HG03342 (cell line): ENCODE results near the gene LY9.
"Not testable (repeated sequence)": the region's sequence is repeated elsewhere in the genome, so short reads cannot be mapped to it uniquely, and the experiment has no call there.

ENCODE experiments used
- ATAC-seq: cut with Tn5 transposase; IDR thresholded peaks from one replicate; pipeline ENCODE4 v1.9.1; 2021; ENCODE audit warnings: mild to moderate bottlenecking, moderate library complexity; ENCODE audit not compliant: unreplicated experiment

LY9 gene

DNA sequence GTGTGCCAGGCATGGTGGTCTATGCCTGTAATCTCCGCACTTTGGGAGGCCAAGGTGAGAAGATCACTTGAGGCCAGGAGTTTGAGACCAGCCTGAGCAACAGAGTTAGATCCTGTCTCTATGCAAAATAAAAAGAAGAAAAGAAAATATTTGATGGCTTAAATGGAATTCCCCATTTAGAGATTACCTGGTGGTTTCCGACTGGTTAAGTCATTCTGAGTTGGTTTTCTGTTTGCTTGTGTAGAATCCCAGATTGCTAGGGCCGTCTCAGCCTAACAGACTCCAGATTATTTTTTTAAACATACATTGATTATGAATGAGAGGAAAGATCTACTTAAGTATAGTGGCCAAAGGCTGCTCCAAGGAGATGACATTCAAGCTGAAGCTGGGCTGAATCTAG is 22.9 kb upstream of the LY9 start:
- no peak for ATAC-seq

DNA sequence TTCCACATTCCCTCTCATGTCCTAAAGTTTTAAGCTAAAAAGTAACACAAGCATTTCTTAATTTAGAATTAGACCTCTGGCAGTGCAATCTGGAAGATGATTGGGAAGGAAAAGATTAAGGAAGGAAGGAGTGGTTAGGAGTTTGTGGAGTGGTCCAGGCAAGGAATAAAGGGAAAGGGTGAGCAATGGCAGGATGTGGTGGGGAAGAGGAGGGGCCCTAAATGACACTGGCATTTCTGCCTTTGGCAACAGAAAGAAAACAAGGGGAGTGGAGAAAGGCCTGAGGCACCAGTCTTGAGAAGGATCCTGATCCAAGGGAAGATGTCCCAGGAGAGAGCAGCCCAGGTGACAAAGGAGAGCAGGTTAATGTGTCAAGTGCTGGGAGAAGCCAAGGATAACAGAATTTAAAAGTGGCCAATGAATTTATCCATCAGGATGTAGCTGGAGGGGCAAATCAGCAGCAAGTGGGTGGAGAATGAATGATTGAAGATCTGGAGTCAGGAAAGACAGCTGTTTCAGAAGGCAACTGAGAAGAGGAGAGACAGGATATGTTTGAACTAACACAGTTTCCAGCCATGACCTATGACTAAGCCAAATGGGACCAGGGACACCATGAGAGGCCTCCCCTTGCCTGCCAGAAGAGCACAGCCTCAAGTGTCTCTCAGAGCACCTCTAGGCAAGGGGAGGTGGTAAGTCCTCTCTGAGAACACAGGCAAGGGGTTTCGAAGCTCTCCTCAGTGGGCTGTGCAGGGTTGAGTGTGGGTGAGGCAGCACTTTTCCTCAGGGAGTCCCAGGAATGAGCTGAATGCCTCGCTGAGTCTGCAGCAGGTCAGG is 20.9 kb upstream of the LY9 start:
- no peak for ATAC-seq

DNA sequence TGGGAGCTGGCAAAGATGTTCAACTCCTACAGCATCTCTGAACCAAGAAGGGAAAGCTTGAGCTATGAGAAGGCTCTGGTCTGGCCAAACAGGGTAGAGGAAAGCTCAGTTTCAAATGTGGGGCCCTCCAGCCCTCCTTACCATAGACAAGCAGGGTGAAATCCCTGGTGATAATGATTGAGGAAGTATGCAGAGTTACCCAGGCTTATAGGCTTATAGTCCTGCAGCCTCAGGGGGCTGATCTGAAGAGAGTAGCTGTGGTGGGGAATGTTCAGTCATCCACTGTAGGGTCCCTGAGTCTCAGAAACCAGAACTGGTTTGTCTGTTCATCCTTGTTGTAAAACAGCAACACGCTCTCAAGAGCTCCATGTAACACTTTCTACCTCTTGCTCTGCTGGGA is 19.8 kb upstream of the LY9 start:
- ATAC-seq = no peak

DNA sequence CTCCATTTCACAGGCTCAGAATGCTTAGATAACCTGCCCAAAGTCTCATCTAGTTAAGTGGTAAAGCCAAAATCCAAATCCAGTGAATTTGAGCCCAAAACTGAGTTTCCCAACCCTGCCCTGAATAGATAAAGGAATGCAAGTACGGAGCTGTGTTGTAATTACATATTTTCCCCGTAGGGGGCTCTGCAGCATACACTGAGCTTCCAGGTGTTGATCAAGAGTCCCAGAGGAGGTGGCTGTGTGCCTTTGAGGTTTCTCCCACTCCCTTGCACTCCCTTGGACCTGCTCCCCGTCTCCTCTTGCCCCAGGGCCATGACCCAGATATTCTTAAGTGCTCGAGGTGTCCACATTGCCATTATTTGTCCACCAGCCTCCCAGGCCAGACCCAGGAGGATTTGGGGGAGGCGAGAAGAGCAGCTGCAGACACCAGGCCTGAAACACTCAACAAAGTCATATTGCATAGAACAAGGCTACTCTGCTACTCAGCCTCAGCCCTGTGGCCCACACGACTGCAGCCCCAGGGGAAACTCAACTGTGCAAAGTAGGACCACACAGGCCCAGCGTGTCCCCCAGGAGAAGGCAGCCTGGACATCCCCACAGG is 18.4 kb upstream of the LY9 start:
- ATAC-seq = no peak

DNA sequence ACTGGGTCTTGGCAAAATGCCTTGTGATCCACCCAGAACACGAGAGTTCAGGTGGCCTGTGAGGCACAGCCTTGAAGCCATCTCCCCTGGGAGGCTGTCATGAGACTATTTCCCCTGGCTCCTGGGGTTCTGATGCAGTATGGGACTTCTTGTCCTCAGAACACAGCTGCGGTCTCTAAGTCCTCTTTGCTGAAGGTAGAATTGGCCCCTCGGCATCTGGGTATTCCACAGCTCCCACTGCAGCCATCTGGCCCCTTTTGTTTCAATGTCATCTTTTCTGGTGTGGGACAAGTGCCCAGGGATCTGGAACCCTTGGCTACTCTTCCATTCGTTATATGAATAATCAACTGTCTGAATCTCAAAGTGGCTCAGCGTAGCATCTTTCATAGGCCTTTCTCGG is 17.0 kb upstream of the LY9 start:
- no peak for ATAC-seq

DNA sequence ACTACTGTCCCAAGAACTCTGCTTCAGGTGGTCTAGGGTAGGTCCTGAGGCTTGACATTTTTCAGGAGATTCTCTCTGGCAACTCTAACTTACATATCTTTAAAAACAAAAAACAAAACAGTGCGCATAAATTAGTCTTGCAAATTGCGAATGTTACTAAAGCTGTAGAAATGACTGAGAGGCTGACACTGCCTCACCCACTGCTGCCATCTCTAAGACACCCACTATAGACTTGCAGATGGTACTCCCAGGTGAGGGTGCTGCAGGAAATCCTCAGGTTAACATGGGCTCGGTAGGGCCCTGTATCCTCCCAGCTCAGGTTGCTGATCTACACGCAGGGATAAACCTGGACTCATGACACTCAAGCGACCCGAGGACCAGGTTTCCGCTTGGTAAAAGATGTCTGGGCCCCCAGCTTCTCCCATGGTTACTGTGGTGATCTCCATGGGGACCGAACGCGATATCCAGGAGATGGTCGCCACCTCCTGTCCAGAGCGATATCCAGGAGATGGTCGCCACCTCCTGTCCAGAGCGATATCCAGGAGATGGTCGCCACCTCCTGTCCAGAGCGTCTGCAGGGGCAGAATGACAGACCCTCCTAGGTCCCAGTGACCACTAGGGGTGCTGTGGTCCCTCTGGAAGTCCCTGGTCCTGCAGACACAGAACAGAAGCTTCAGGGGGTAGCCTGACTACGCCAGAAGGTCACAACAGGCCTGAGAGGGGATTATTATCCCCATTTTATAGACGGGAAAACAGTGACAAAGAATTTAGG is 16.2 kb upstream of the LY9 start:
- no peak for ATAC-seq

DNA sequence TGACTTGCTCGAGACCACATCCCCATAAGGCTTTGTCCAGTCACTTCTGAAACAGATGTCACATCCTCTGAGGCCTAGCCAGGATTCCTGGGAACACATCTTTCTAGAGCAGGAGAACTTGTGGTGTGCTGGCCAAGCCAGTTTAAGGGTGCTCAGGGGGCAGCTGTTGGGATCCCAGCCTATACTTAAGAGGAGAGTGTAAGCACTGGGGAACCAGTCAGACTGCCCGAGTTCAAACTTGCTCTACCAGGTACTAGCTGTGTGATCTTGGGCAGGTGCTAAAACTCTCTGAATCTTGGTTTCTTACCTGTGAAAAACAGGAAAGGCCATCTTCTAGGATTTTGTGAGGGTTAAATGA is 15.6 kb upstream of the LY9 start:
- ATAC-seq = no peak

DNA sequence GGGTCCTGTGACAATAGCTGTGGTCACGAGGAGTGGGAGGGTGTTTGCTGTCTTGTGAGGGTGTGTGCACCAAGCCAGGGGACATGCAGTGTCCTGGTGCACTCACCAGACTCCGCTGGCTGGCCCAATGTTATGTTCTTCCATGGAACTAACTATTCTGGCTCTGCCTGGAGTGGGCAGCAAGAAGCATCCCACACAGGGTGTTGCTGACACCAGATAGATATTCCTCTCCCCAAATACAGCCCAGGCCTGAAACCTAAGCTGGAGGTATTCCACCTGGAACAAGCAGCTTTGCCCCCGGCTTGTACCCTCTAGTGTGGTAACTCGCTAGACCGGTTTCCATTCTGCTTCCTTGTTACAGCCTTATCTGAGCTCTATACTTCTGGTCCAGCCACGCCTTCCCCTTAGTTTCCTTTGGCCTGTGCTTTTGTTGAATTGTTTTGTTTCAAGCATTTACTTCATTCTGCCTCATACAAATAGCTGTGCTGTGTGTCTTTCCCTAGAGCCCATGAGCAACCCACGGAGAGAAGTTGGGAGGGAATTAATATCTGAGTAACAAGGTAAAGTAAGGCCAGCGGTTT is 14.7 kb upstream of the LY9 start:
- no peak for ATAC-seq

DNA sequence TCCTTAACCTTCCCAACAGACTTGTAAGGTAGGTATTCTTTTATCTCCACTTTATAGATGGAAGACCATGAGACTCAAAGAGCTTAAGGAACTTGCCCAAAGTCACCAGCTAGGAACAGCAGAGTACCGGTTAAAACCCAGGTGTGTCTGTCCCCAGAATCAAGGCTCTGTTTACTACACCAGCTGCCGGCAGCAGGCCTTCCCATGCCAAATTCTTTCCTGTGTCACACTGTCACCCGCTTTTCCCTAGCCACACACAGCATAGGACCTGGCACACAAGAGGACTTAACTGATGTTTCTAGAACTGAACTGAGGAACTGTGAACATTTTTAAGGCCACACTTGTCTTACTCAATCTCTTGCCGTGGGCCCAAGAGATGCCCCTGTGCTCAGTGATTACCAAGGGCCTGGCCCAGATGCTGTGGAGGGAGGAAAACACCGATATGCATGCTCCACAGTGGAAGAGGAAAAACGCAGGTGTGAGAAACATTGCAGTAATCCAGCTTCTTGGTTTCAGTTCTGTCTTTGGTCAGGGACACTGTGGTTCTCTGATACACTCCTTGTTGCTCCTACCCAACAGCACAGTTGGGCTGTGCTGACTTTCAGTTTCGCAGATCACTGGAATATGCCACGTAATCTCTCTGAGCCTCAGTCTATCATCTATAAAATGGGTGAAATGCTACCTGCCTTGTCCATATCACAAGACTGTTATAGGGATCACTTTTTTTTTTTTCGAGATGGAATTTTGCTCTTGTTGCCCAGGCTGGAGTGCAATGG is 13.9 kb upstream of the LY9 start:
- ATAC-seq = peak; percentile 81

DNA sequence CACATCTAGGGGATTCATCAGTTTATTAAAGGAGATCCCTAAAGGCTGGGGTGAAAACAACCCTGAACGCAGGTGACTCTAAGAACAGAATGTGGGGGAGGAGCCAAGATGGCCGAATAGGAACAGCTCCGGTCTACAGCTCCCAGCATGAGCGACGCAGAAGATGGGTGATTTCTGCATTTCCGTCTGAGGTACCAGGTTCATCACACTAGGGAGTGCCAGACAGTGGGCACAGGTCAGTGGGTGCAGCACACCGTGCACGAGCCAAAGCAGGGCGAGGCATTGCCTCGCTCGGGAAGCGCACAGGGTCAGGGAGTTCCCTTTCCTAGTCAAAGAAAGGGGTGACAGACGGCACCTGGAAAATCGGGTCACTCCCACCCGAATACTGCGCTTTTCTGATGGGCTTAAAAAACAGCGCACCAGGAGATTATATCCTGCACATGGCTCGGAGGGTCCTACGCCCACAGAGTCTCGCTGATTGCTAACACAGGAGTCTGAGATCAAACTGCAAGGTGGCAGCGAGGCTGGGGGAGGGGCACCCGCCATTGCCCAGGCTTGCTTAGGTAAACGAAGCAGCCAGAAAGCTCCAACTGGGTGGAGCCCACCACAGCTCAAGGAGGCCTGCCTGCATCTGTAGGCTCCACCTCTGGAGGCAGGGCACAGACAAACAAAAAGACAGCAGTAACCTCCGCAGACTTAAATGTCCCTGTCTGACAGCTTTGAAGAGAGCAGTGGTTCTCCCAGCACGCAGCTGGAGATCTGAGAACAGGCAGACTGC is 12.8 kb upstream of the LY9 start:
- not testable (repeated sequence) for ATAC-seq

DNA sequence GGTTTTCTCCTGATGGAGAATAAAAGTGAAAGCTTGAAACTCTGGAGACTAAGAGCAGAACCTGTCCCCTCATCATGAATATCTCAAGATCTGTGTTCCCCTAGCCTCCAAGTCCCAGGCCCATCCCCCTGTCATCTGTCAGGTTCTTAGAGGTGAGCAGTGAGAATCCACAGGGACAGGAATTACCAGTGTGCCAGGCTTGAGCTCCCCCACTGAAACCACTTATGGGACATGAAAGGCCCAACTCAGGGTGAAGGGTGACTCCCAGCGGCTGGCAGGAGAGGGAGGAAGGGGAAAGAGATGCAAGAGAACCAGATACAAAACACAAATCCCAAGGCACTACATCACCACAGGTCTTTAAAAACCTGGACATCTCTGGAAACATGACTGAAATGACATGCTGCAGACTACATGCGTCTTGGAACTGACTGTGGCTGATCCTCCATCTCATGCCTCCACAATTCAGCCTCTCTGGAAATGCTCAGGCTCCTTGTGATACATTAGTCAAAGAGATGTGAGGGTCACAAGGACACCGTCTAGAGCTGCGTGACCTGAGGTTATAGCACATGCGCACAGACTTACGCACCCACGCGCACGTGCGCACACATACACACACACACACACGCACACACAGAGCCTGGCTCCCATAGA is 6.8 kb upstream of the LY9 start:
- ATAC-seq = peak; percentile 10

DNA sequence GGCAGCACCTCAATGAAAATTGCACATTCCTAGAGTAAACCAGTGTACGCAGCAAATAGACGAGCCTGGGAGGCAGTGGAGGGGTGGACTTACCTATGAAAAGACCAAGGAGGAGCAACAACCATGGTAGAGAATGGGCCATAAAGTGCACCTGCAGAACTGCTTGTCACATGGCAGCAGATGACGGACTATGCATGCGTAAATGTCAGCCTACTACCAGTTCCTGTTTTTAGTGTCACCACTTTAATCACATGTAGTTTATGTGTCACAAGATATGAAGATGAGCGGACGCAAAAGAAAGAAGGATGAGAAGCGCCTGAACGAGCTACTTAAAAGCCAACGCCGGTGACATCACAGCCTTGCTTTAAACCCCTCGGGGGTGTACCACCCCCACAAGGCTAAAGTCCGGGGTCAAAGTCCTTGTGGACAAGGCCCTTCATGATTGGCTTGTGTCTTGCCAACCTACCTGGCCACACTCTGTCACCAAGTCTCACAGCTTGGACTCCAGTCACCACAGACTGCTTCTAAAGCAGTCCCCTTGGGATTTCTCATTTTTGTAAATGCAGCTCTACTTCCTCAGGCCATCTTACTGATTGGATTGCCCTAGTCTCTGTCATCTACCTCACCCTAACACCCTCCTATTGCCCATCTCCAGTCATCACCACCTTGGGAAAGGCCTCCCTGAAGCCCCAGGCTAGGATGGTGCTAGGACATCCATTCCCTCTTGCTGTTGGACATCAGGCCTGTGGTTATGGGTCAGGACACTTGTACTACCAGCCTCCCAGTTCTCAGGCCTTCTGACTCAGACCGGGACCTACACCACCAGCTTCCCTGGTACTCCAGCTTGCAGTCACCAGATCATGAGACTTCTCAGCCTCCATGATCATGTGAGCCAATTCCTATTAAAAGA is 6.0 kb upstream of the LY9 start:
- ATAC-seq = peak; percentile 90

DNA sequence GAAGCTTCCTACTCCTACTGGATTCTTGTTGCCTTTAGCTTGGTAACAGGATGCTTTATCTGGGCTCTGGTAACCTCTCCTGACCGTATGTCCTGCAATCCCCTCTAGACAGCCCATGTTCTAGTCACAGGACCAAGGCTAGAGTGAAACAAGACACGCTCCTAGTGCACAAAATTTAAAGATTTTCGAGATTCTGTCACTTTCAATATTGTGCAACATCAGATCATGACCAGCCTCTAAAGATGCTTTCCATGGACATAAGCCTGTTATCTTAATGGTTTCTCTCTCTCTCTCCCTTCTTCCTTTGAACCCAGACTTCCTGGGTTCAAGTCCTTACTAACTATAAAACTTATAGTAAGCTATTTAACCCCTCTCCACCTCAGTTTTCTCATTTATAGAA is 1.6 kb upstream of the LY9 start:
- no peak for ATAC-seq

DNA sequence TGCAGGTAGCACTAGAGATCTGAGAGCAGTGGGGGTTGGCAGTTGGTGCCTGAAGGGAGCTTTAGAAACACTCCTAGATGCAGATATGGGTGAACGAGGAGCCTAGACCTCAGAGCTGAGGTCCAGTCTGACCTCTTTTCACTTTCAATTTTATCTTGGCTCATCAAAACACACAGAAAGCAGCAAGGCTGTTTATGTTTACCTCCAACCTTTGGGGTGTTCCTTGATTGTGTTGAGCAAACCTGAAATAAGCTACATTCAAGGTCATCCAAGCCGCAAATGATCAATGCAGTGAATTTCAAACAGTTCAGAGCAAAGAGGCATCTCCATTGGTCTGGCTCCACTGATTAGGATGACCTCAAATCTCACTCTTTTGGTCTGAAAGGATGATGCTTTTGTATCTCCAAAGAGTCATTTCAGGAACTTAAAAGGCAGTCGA is 1.3 kb downstream of the LY9 start:
- ATAC-seq = peak; percentile 39

DNA sequence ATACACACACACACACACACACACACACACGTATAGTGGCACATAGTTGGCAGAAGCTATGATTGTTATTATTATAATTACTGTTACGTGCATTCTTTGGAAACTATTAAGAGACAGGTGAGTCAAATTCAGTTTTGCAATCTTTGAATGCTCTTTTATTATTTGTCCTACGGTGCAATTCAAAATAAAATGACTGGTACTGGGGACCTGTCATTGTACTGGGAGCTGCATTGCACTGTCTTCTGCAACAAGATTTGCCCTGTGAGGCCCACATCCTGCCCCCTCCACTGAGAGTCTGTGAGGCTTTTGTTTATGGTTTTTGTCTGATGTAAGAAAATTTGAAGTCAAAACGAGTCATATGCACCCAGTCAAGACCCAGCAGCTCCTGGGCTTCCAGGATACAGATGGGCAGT is 1.9 kb downstream of the LY9 start:
- ATAC-seq = no peak

DNA sequence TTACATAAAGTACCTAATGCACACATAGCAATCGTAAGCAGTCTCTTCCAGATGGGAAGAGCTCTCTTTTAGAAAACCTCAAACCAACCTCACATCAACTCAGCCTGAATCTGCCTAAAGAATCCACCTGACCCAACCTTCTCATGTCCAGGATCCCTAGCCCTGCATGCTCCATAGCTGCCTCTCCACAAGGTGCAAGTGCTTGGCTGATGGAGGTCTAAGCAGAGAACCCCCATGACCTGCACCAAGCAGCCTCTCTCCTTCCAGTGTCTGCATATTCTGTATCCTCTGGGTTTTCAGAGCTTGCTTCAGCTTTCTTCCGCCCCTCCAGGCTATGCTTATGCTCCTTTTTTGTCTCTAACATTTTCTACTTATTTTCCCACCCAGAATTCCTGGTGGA is 2.5 kb downstream of the LY9 start:
- ATAC-seq = no peak

DNA sequence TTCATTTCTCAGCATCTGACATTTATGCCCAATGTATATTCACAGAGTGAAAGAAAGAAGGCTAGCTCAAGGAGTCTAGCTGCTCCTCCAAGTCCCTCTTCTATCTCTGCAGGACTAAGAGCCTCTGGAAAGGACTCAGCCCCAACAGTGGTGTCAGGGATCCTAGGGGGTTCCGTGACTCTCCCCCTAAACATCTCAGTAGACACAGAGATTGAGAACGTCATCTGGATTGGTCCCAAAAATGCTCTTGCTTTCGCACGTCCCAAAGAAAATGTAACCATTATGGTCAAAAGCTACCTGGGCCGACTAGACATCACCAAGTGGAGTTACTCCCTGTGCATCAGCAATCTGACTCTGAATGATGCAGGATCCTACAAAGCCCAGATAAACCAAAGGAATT is 3.7 kb downstream of the LY9 start:
- ATAC-seq = no peak

DNA sequence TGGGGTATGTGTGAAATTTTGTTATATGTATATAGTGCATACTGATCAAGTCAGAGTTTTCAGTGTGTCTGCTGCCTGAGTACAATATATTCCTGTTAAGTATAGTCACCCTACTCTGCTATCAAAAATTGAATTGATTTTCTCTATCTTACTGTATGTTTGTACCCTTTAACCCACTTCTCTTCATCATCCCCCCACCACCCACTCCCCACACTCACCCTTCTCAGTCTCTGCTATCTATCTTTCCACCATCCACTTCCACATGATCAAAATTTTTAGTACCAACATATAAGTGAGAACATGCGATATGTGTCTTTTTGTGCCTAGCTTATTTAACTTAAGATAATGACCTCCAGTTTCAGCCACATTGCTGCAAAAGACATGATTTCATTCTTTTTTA is 4.2 kb downstream of the LY9 start:
- ATAC-seq = no peak
